A549 (cell line): Measurements from ENCODE around the gene SLC27A2. TPM values are rescaled to one million over a fixed set of nuclear protein-coding genes. Genes with fewer than 3 reads are reported as not detected.

ENCODE experiments used
- ATAC-seq, 2 experiments: fragments of 200-7000 bp in 1 of 2; fragments of >200 bp in 1 of 2; cut with Nextera tagmentation in 1 of 2; cut with Tn5 transposase in 1 of 2; 3 replicates each; pipeline versions ENCODE4 v1.8.0 to v1.9.1; 2018 to 2020; ENCODE audit warnings: mild to moderate bottlenecking in 1 of 2, moderate library complexity in 1 of 2
- CTCF ChIA-PET: fragments of 300-600 bp; sonication (Branson Sonifier 250); formaldehyde crosslinking; extraction: SDS; loops from one replicate; lab custom pipeline; 2021; ENCODE audit warnings: antibody characterized with exemption, inconsistent platforms; lab: Yijun Ruan, JAX
- POLR2A ChIA-PET: fragments of 350-600 bp; formaldehyde crosslinking; extraction: SDS; loops from one replicate; lab custom pipeline; 2021; ENCODE audit warnings: antibody characterized with exemption, inconsistent platforms; lab: Yijun Ruan, JAX
- DNase-seq, 2 experiments: peaks; one replicate each; pipeline versions ENCODE4 v3.0.0 to v3.0.0-alpha.2; 2011 to 2016; ENCODE audit warnings: low read depth in 1 of 2, low spot score in 1 of 2
- FAIRE-seq: peaks from 2 replicates; lab custom pipeline; 2011; peaks lifted over from hg19 to GRCh38; lab: Jason Lieb, UNC
- H3K27ac ChIP-seq, 2 experiments: fragments of >200 bp; sonication (Bioruptor Twin); formaldehyde crosslinking; 3 replicates each; pipeline ENCODE4 v1.5.1; 2016 to 2017
- H3K4me1 ChIP-seq: fragments of >200 bp; sonication (Bioruptor Twin); formaldehyde crosslinking; 3 replicates; pipeline ENCODE4 v1.6.1; 2016
- H3K4me2 ChIP-seq: fragments of >200 bp; sonication (Bioruptor Twin); formaldehyde crosslinking; 3 replicates; pipeline ENCODE4 v1.6.1; 2016
- H3K4me3 ChIP-seq: fragments of >200 bp; sonication (Bioruptor Twin); formaldehyde crosslinking; 3 replicates; pipeline ENCODE4 v1.5.1; 2016
- H3K9me3 ChIP-seq: fragments of >200 bp; sonication (Bioruptor Twin); formaldehyde crosslinking; 3 replicates; pipeline ENCODE4 v1.6.1; 2016
- BHLHE40 ChIP-seq: IDR thresholded peaks from 2 replicates; pipeline ENCODE4 v1.6.1; 2012; ENCODE audit warnings: low read depth, low read length, inconsistent platforms
- EHMT2 ChIP-seq: fragments of 200-600 bp; sonication (generic); IDR thresholded peaks from 2 replicates; pipeline ENCODE4 v1.6.1; 2016; ENCODE audit warnings: antibody characterized with exemption, low read depth, mild to moderate bottlenecking, moderate library complexity
- FOSL2 ChIP-seq, 2 experiments: fragments of 450-650 bp in 1 of 2; fragments of >200 bp in 1 of 2; sonication (Bioruptor Twin) in 1 of 2; formaldehyde crosslinking; IDR thresholded peaks; 2 replicates each; pipeline versions ENCODE4 v1.5.0 to v1.6.1; 2016 to 2020; ENCODE audit warnings: mild to moderate bottlenecking in 1 of 2, moderate library complexity in 1 of 2
- GATA3 ChIP-seq: IDR thresholded peaks from 2 replicates; pipeline ENCODE4 v1.6.1; 2012; ENCODE audit warnings: borderline replicate concordance
- HEYL ChIP-seq: fragments of 250-450 bp; sonication (Bioruptor Pico); IDR thresholded peaks from 2 replicates; pipeline ENCODE4 v1.8.0; 2021; ENCODE audit warnings: mild to moderate bottlenecking, moderate library complexity
- HOXA7 ChIP-seq: fragments of 250-450 bp; sonication (Bioruptor Pico); IDR thresholded peaks from 2 replicates; pipeline ENCODE4 v1.5.0; 2020; ENCODE audit warnings: mild to moderate bottlenecking, moderate library complexity
- JUNB ChIP-seq: fragments of >200 bp; sonication (Bioruptor Twin); formaldehyde crosslinking; IDR thresholded peaks from 2 replicates; pipeline ENCODE4 v1.6.1; 2016
- KDM1A ChIP-seq: fragments of 200-600 bp; sonication (generic); IDR thresholded peaks from 2 replicates; pipeline ENCODE4 v1.6.1; 2016; ENCODE audit warnings: low read depth, mild to moderate bottlenecking
- NPAS2 ChIP-seq: fragments of 250-450 bp; sonication (Bioruptor Pico); IDR thresholded peaks from 2 replicates; pipeline ENCODE4 v1.8.0; 2022; ENCODE audit warnings: mild to moderate bottlenecking, moderate library complexity, borderline replicate concordance
- RAD21 ChIP-seq, 2 experiments: fragments of >200 bp in 1 of 2; sonication (Bioruptor Twin) in 1 of 2; formaldehyde crosslinking in 1 of 2; IDR thresholded peaks in 1 of 2; conservative IDR thresholded peaks in 1 of 2; 2 replicates in 1 of 2; 3 replicates in 1 of 2; pipeline ENCODE4 v1.6.1; 2012 to 2018; ENCODE audit warnings: inconsistent platforms in 1 of 2
- SMC3 ChIP-seq: fragments of >200 bp; sonication (Bioruptor Twin); formaldehyde crosslinking; IDR thresholded peaks from 3 replicates; pipeline ENCODE4 v1.6.1; 2018; ENCODE audit warnings: inconsistent platforms
- TFCP2L1 ChIP-seq: fragments of 250-450 bp; sonication (Bioruptor Pico); IDR thresholded peaks from 2 replicates; pipeline ENCODE4 v1.5.0; 2021; ENCODE audit warnings: mild to moderate bottlenecking
- TP53 ChIP-seq: fragments of 250-450 bp; sonication (Bioruptor Pico); IDR thresholded peaks from 2 replicates; pipeline ENCODE4 v1.5.0; 2021; ENCODE audit warnings: mild to moderate bottlenecking, moderate library complexity
- ZC3H11A ChIP-seq: fragments of 450-650 bp; IDR thresholded peaks from 2 replicates; pipeline ENCODE4 v1.6.1; 2014; ENCODE audit warnings: antibody characterized with exemption, mild to moderate bottlenecking
- WGBS: methylation state at CpG from one replicate; pipeline ENCODE4 v1.1.6; 2017; ENCODE audit errors: missing lambda C conversion rate; 5-methylcytosine and 5-hydroxymethylcytosine counted together
- polyA plus RNA-seq, 4 experiments: library from polyadenylated mRNA; depleted of rRNA in 3 of 4; stranded (reverse); fragments of >200 nt; fragmentation: RNase III in 1 of 4; extraction: RNeasy Plus Mini Kit Qiagen cat#74134 plus additional on column Dnase treatment in 1 of 4; gene quantifications; 2 replicates in 3 of 4; 3 replicates in 1 of 4; pipeline ENCODE4 v1.2.3, GENCODE V29; 2011 to 2017
- TF ChIP-seq, protein P1 (sequence below): IDR thresholded peaks from 2 replicates; pipeline ENCODE4 v1.6.1; 2012
- TF ChIP-seq, protein P2 (sequence below): fragments of >200 bp; sonication (Bioruptor Twin); formaldehyde crosslinking; IDR thresholded peaks from 3 replicates; pipeline ENCODE4 v1.5.1; 2016
- TF ChIP-seq, protein P3 (sequence below): IDR thresholded peaks from 2 replicates; pipeline ENCODE4 v1.6.1; 2012
- TF ChIP-seq, protein P4 (sequence below): fragments of >200 bp; sonication (Bioruptor Twin); formaldehyde crosslinking; IDR thresholded peaks from 2 replicates; pipeline ENCODE4 v1.6.1; 2016
- TF ChIP-seq, protein P5 (sequence below): fragments of 150-350 bp; IDR thresholded peaks from 2 replicates; pipeline ENCODE4 v1.6.1; 2014; ENCODE audit warnings: low read depth, mild to moderate bottlenecking, low read length
- TF ChIP-seq, protein P6 (sequence below): fragments of 250-450 bp; sonication (Bioruptor Pico); IDR thresholded peaks from 2 replicates; pipeline ENCODE4 v1.5.0; 2021; ENCODE audit warnings: mild to moderate bottlenecking, moderate library complexity, borderline replicate concordance
- TF ChIP-seq, protein P7 (sequence below): IDR thresholded peaks from 2 replicates; pipeline ENCODE4 v1.6.1; 2012; ENCODE audit warnings: low read depth, borderline replicate concordance

The SLC27A2 gene
- polyA plus RNA-seq, 2 of the 4 experiments (the other 2 are of a cell fraction) = 36.0 to 44.1 TPM

DNA sequence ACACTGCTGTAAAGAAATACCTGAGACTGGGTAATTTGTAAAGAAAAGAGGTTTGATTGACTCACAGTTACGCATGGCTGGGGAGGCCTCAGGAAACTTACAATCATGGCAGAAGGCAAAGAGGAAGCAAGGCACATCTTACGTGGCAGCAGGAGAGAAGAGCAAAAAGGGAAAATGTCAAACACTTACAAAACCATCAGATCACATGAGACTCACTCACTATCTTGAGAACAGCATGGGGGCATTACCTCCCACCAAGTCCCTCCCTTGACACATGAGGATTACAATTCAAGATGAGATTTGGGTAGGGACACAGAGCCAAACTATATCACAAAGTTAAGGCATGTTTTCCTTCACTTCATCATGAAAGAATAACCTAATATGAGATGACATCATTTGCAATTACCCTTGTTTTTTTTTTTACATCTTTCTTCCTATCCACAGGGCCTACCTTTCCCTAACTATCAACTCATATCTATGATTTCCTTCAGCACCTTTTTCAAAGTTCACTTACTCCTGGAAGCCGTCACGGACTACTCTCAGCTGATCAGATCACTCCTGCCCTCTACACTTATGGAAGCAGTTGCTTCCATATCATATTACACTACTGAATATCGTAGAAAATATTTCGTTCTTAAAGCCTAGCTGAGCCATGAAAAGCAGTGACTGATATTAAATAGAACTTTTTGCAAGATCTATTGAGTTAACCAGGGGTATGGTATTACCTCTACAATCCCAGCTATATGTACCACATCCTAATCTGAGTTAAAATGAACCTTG, 37.5 kb upstream of the SLC27A2 start (continued):
- TF ChIP-seq KDM1A (no peak), EHMT2 (no peak), NPAS2 (no peak), HOXA7 (CRISPR knock-in tag) (no peak)
- TF ChIP-seq, protein P1, sequence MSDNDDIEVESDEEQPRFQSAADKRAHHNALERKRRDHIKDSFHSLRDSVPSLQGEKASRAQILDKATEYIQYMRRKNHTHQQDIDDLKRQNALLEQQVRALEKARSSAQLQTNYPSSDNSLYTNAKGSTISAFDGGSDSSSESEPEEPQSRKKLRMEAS = no peak

DNA sequence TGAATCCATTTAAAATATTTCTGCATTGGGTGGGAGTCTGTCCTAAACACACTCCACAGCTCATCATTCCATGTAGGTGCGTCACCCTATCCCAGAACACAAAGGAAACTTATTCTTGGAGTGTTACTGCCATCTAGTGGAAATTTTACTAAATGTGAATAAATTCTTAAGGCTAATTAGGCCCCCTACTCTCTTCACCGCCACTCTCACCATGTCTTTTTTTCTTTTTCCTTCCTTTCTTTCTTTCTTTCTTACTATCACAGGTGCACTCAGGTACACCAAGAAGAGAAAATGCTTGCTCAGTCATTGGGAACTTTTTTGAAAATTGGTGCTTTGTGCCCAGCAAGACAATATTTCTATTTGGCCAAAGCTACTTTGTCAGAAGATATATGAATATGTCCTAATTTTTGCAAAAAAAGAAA, 36.5 kb upstream of the SLC27A2 start:
- TF ChIP-seq FOSL2 (IDR thresholded peaks at IDR 0.05) (no peak), FOSL2 (CRISPR knock-in tag; IDR thresholded peaks at IDR 0.05) (peak; percentile 93), RAD21 (conservative IDR thresholded peaks at IDR 0.05 in 1 of 2, IDR thresholded peaks at IDR 0.05 in 1 of 2) (peak; percentile 91 to 97), TP53 (no peak), SMC3 (peak; percentile 89), KDM1A (no peak), BHLHE40 (no peak)
- TF ChIP-seq, protein P2, sequence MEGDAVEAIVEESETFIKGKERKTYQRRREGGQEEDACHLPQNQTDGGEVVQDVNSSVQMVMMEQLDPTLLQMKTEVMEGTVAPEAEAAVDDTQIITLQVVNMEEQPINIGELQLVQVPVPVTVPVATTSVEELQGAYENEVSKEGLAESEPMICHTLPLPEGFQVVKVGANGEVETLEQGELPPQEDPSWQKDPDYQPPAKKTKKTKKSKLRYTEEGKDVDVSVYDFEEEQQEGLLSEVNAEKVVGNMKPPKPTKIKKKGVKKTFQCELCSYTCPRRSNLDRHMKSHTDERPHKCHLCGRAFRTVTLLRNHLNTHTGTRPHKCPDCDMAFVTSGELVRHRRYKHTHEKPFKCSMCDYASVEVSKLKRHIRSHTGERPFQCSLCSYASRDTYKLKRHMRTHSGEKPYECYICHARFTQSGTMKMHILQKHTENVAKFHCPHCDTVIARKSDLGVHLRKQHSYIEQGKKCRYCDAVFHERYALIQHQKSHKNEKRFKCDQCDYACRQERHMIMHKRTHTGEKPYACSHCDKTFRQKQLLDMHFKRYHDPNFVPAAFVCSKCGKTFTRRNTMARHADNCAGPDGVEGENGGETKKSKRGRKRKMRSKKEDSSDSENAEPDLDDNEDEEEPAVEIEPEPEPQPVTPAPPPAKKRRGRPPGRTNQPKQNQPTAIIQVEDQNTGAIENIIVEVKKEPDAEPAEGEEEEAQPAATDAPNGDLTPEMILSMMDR = peak; percentile 93
- WGBS = 4% methylated on average over 2 of the region's 2 CpGs
- CTCF ChIA-PET = interaction anchor here (0.6 to 5.6 kb wide), 46 partner anchors 8 to 1506 kb away, joined by 3 to 25 read pairs (median 5); no protein-coding TSS in a partner anchor
- no peaks in the 10 kb centered on the region for H3K9me3 ChIP-seq
- peak overlapping the region; percentile 49 to 68 for H3K27ac ChIP-seq
- POLR2A ChIA-PET = interaction anchor here (0.7 kb wide), 1 partner anchor 21 kb away, joined by 4 read pairs; no protein-coding TSS in a partner anchor
- ATAC-seq (peak; percentile 88 to 93; a peak in 5 of 6 replicates), DNase-seq (peak; percentile 65 to 84), FAIRE-seq (peak; percentile 82)
- H3K4me1 ChIP-seq = peaks cover 28% of the 10 kb centered on the region
- H3K4me2 ChIP-seq = peak overlapping the region; percentile 47
- no peak overlapping the region for H3K4me3 ChIP-seq

DNA sequence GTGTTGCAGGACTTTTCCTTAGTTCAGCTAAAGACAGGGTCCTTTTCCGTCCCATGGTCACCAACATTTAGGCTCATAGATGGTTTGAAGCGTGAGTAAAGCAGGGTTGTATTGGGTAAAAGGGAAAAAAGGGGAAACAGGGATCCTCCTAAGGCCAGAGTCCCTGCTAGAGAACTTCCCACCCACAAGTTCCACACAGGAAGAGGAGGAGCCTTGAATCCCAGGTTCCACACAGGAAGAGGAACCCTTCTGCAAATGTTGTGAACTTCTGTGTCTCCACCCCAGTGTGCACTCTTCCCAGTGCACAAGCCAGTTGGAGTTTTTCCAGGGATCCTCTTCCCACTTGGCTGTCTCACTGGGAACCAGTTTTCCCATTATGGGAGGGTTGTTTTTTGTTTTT, 35.4 kb upstream of the SLC27A2 start:
- FAIRE-seq = no peak
- CTCF ChIA-PET = interaction anchor here (0.6 to 5.6 kb wide), 18 partner anchors 9 to 1285 kb away, joined by 3 to 26 read pairs (median 10); no protein-coding TSS in a partner anchor
- Histone ChIP-seq H3K4me1 (peaks cover 31% of the 10 kb centered on the region), H3K4me3 (no peak overlapping the region), H3K4me2 (no peak overlapping the region), H3K27ac (peak overlapping the region; percentile 15 to 68; a peak in 3 of 6 replicates), H3K9me3 (no peaks in the 10 kb centered on the region)
- no peak for DNase-seq
- TF ChIP-seq, protein P3, sequence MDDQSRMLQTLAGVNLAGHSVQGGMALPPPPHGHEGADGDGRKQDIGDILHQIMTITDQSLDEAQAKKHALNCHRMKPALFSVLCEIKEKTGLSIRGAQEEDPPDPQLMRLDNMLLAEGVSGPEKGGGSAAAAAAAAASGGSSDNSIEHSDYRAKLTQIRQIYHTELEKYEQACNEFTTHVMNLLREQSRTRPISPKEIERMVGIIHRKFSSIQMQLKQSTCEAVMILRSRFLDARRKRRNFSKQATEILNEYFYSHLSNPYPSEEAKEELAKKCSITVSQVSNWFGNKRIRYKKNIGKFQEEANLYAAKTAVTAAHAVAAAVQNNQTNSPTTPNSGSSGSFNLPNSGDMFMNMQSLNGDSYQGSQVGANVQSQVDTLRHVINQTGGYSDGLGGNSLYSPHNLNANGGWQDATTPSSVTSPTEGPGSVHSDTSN = no peak
- TF ChIP-seq FOSL2 (IDR thresholded peaks at IDR 0.05) (no peak), FOSL2 (CRISPR knock-in tag; IDR thresholded peaks at IDR 0.05) (no peak), GATA3 (no peak), EHMT2 (no peak), JUNB (no peak), HEYL (CRISPR knock-in tag) (no peak), ZC3H11A (no peak), TFCP2L1 (CRISPR knock-in tag) (no peak)
- TF ChIP-seq, protein P4, sequence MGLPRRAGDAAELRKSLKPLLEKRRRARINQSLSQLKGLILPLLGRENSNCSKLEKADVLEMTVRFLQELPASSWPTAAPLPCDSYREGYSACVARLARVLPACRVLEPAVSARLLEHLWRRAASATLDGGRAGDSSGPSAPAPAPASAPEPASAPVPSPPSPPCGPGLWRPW = no peak
- TF ChIP-seq, protein P5, sequence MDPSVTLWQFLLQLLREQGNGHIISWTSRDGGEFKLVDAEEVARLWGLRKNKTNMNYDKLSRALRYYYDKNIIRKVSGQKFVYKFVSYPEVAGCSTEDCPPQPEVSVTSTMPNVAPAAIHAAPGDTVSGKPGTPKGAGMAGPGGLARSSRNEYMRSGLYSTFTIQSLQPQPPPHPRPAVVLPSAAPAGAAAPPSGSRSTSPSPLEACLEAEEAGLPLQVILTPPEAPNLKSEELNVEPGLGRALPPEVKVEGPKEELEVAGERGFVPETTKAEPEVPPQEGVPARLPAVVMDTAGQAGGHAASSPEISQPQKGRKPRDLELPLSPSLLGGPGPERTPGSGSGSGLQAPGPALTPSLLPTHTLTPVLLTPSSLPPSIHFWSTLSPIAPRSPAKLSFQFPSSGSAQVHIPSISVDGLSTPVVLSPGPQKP = no peak
- TF ChIP-seq, protein P6, sequence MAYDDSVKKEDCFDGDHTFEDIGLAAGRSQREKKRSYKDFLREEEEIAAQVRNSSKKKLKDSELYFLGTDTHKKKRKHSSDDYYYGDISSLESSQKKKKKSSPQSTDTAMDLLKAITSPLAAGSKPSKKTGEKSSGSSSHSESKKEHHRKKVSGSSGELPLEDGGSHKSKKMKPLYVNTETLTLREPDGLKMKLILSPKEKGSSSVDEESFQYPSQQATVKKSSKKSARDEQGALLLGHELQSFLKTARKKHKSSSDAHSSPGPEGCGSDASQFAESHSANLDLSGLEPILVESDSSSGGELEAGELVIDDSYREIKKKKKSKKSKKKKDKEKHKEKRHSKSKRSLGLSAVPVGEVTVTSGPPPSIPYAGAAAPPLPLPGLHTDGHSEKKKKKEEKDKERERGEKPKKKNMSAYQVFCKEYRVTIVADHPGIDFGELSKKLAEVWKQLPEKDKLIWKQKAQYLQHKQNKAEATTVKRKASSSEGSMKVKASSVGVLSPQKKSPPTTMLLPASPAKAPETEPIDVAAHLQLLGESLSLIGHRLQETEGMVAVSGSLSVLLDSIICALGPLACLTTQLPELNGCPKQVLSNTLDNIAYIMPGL (CRISPR knock-in tag) = no peak
- TF ChIP-seq, protein P7, sequence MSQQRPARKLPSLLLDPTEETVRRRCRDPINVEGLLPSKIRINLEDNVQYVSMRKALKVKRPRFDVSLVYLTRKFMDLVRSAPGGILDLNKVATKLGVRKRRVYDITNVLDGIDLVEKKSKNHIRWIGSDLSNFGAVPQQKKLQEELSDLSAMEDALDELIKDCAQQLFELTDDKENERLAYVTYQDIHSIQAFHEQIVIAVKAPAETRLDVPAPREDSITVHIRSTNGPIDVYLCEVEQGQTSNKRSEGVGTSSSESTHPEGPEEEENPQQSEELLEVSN = no peak
- TF ChIP-seq, protein P1 = no peak
- ATAC-seq = no peak
- POLR2A ChIA-PET = no interaction called here
- WGBS = 95% methylated on average over 2 of the region's 2 CpGs
